IMR-90 (cell line): ENCODE data around the gene LCN10. TPM values are rescaled to one million over a fixed set of nuclear protein-coding genes. Genes with fewer than 3 reads are reported as not detected.

Experiments used
- ATAC-seq: fragments of 200-7000 bp; cut with Tn5 transposase; 2 replicates; pipeline ENCODE4 v1.9.1; 2020; ENCODE audit warnings: low read depth, mild to moderate bottlenecking, moderate library complexity
- BruUV-seq: library from RNA; stranded (reverse); fragments of 400-500 nt; replicated peaks from 2 replicates; lab custom pipeline; 2021; lab: Mats Ljungman, UMichigan
- CTCF ChIA-PET: fragments of 300-600 bp; formaldehyde crosslinking; extraction: SDS; loops from one replicate; lab custom pipeline; 2021; ENCODE audit warnings: antibody characterized with exemption; lab: Yijun Ruan, JAX
- POLR2A ChIA-PET: fragments of 300-600 bp; sonication (Branson Sonifier 250); formaldehyde crosslinking; loops from one replicate; lab custom pipeline; 2022; ENCODE audit warnings: antibody characterized with exemption; ENCODE audit not compliant: unreplicated experiment; lab: Charles Lee
- DNase-seq: peaks from one replicate; pipeline ENCODE4 v3.0.0; 2013
- H2AFZ ChIP-seq: replicated peaks from 2 replicates; pipeline ENCODE3; 2013; ENCODE audit warnings: low read length, mild to moderate bottlenecking; ENCODE audit not compliant: poor library complexity
- H2AK5ac ChIP-seq: 2 replicates; pipeline ENCODE4 v1.6.1; 2013; ENCODE audit warnings: low read depth, low read length, inconsistent platforms
- H2AK9ac ChIP-seq: replicated peaks from 2 replicates; pipeline ENCODE3; 2013; ENCODE audit warnings: mild to moderate bottlenecking, low read depth, low read length, moderate library complexity; ENCODE audit not compliant: poor library complexity
- H2BK120ac ChIP-seq: 2 replicates; pipeline ENCODE4 v1.6.1; 2013; ENCODE audit warnings: low read depth, low read length, inconsistent platforms
- H2BK15ac ChIP-seq: 3 replicates; pipeline ENCODE4 v1.6.1; 2013; ENCODE audit warnings: low read depth, low read length, inconsistent platforms
- H2BK20ac ChIP-seq: 2 replicates; pipeline ENCODE4 v1.6.1; 2013; ENCODE audit warnings: low read depth, mild to moderate bottlenecking, inconsistent platforms, low read length, moderate library complexity
- H2BK5ac ChIP-seq: 2 replicates; pipeline ENCODE4 v1.6.1; 2013; ENCODE audit warnings: mild to moderate bottlenecking, low read depth, low read length, inconsistent platforms; ENCODE audit not compliant: poor library complexity, severe bottlenecking
- H3K14ac ChIP-seq: replicated peaks from 2 replicates; pipeline ENCODE4 v1.6.1; 2013; ENCODE audit warnings: low read depth, low read length, inconsistent platforms
- H3K18ac ChIP-seq: 2 replicates; pipeline ENCODE4 v1.6.1; 2013; ENCODE audit warnings: low read depth, low read length, control low read depth
- H3K23ac ChIP-seq: 2 replicates; pipeline ENCODE4 v1.6.1; 2013; ENCODE audit warnings: low read depth, low read length, inconsistent platforms
- H3K27ac ChIP-seq: 2 replicates; pipeline ENCODE4 v1.5.1; 2013; ENCODE audit warnings: mild to moderate bottlenecking, control low read depth, low read length; ENCODE audit not compliant: insufficient read depth
- H3K27me3 ChIP-seq: 2 replicates; pipeline ENCODE4 v1.6.1; 2013; ENCODE audit warnings: low read length; ENCODE audit not compliant: control insufficient read depth, insufficient read depth
- H3K36me3 ChIP-seq: 2 replicates; pipeline ENCODE4 v1.6.1; 2013; ENCODE audit warnings: low read length, mixed read lengths; ENCODE audit not compliant: control insufficient read depth, insufficient read depth
- H3K4ac ChIP-seq: 2 replicates; pipeline ENCODE4 v1.6.1; 2013; ENCODE audit warnings: low read depth, low read length, inconsistent platforms
- H3K4me1 ChIP-seq: 2 replicates; pipeline ENCODE4 v1.6.1; 2013; ENCODE audit warnings: low read length, mixed read lengths; ENCODE audit not compliant: control insufficient read depth, insufficient read depth
- H3K4me2 ChIP-seq: 2 replicates; pipeline ENCODE4 v1.6.1; 2013; ENCODE audit warnings: low read depth, mild to moderate bottlenecking, control low read depth, low read length, moderate library complexity
- H3K4me3 ChIP-seq: 2 replicates; pipeline ENCODE4 v1.5.1; 2013; ENCODE audit warnings: low read depth, mild to moderate bottlenecking, control low read depth, low read length, moderate library complexity; ENCODE audit not compliant: insufficient read depth
- H3K56ac ChIP-seq: 2 replicates; pipeline ENCODE4 v1.6.1; 2013; ENCODE audit warnings: low read length, inconsistent platforms; ENCODE audit not compliant: insufficient read depth; ENCODE audit errors: extremely low read depth
- H3K79me1 ChIP-seq, 2 experiments: 2 replicates each; pipeline ENCODE4 v1.6.1; 2013; ENCODE audit warnings: low read length in 2 of 2, inconsistent platforms in 1 of 2, low read depth in 1 of 2
- H3K9ac ChIP-seq: 2 replicates; pipeline ENCODE4 v1.6.1; 2013; ENCODE audit warnings: low read depth, low read length, control low read depth
- H3K9me1 ChIP-seq: 2 replicates; pipeline ENCODE4 v1.6.1; 2013; ENCODE audit warnings: low read length, inconsistent platforms; ENCODE audit not compliant: insufficient read depth
- H3K9me3 ChIP-seq: 2 replicates; pipeline ENCODE4 v1.6.1; 2013; ENCODE audit warnings: low read length; ENCODE audit not compliant: control insufficient read depth, insufficient read depth
- H4K20me1 ChIP-seq: 2 replicates; pipeline ENCODE4 v1.6.1; 2013; ENCODE audit warnings: low read length, inconsistent platforms; ENCODE audit not compliant: insufficient read depth
- H4K5ac ChIP-seq: 2 replicates; pipeline ENCODE4 v1.6.1; 2013; ENCODE audit warnings: mild to moderate bottlenecking, low read depth, low read length, control low read depth
- H4K8ac ChIP-seq, 2 experiments: 2 replicates each; pipeline ENCODE4 v1.6.1; 2013; ENCODE audit warnings: low read depth in 2 of 2, low read length in 2 of 2, control low read depth in 1 of 2, inconsistent platforms in 1 of 2
- H4K91ac ChIP-seq: 2 replicates; pipeline ENCODE4 v1.6.1; 2013; ENCODE audit warnings: low read depth, low read length, inconsistent platforms; ENCODE audit not compliant: insufficient read depth
- BHLHE40 ChIP-seq: fragments of 150-350 bp; IDR thresholded peaks from 2 replicates; pipeline ENCODE4 v1.6.1; 2016; ENCODE audit warnings: mild to moderate bottlenecking, low read depth, low read length
- CEBPB ChIP-seq: IDR thresholded peaks from 2 replicates; pipeline ENCODE4 v1.6.1; 2012; ENCODE audit warnings: low read depth, low read length, improper control_type of control experiment
- MAZ ChIP-seq: IDR thresholded peaks from 2 replicates; pipeline ENCODE4 v1.6.1; 2012; ENCODE audit warnings: low read depth, mild to moderate bottlenecking, low read length, improper control_type of control experiment, moderate library complexity, borderline replicate concordance
- MXI1 ChIP-seq: IDR thresholded peaks from 2 replicates; pipeline ENCODE4 v1.6.1; 2012; ENCODE audit warnings: low read depth, mild to moderate bottlenecking, low read length, moderate library complexity, borderline replicate concordance
- POLR2A ChIP-seq: IDR thresholded peaks from 2 replicates; pipeline ENCODE4 v1.6.1; 2012; ENCODE audit warnings: mild to moderate bottlenecking, low read depth, low read length
- SMC3 ChIP-seq: fragments of 150-350 bp; IDR thresholded peaks from 2 replicates; pipeline ENCODE4 v1.6.1; 2016; ENCODE audit warnings: low read depth, mild to moderate bottlenecking, antibody characterized with exemption, low read length, moderate library complexity
- WGBS, 2 experiments: methylation state at CpG; one replicate each; pipeline versions ENCODE4 v1.1.5 to v1.1.7; 2013; ENCODE audit warnings: missing lambda C conversion rate in 2 of 2; ENCODE audit not compliant: insufficient read length in 1 of 2; ENCODE audit errors: extremely low coverage in 2 of 2; 5-methylcytosine and 5-hydroxymethylcytosine counted together
- dilution Hi-C: fragments of 300-500 bp; cut with HindIII; formaldehyde crosslinking; loops from one replicate; pipeline ENCODE4 v1.14.3; 2018; ENCODE audit warnings: low sequenced_read_pairs; ENCODE audit not compliant: unreplicated experiment
- in situ Hi-C: fragments of 300-500 bp; cut with MboI; formaldehyde crosslinking; loops from 3 replicates; pipeline ENCODE4 v1.14.3; 2019; ENCODE audit warnings: low sequenced_read_pairs, inconsistent platforms, mixed read lengths
- intact Hi-C: fragments of 100-400 bp; cut with micrococcal nuclease; formaldehyde crosslinking; loops from 2 replicates; pipeline ENCODE4 v1.10.0; 2022
- polyA plus RNA-seq, 3 experiments: library from polyadenylated mRNA; depleted of rRNA; stranded (reverse); fragments of >200 nt; gene quantifications; 2 replicates each; pipeline ENCODE4 v1.2.3, GENCODE V29; 2012; ENCODE audit warnings: low replicate concordance in 1 of 3
- total RNA-seq: library from RNA; depleted of rRNA; stranded (reverse); fragments of >200 nt; gene quantifications from 2 replicates; pipeline ENCODE4 v1.2.3, GENCODE V29; 2012
- TF ChIP-seq, protein P1 (sequence below): fragments of 150-350 bp; IDR thresholded peaks from 2 replicates; pipeline ENCODE4 v1.6.1; 2017; ENCODE audit warnings: mild to moderate bottlenecking, antibody characterized with exemption, low read length, low read depth
- TF ChIP-seq, protein P2 (sequence below): conservative IDR thresholded peaks from 2 replicates; pipeline ENCODE4 v1.5.1; 2012; ENCODE audit warnings: mild to moderate bottlenecking, low read depth, low read length, improper control_type of control experiment

The LCN10 gene
- total and polyA plus RNA-seq, 2 of the 4 experiments (the other 2 are of a cell fraction), result not detected

DNA sequence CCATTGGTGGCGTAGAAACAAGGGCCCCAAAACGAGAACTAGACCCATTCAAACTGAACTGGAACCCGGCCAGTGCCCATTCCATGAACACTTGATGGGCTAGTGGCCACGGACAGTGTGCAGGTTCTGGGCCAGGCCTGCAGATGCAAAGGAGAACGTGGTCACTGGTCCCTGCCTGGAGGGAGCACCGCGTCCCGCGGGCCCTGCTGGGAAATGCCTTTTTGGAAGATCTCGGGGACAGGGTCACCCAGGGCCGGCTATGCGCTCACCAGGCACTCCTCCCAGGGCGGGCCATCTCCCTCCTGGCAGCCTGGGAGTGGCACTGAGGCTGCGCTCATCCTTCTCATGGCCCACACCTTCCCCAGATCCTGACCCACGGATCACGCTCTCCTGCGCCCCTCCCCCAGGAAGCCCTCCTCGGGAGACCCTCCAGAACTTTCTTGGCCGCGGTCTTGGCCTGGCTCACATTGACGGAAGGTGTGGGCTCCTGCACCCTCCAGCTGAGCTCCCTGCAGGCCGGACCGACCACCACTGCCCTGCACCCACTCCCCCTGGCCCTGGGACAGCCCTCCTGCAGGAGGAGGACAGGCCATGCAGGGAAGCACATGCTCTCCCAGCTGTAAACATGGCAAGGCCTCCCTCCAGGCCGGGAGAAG is 33.2 kb downstream of the LCN10 start:
- TF ChIP-seq MAZ, result no peak
- TF ChIP-seq SMC3, result no peak
- TF ChIP-seq BHLHE40, result no peak
- TF ChIP-seq, protein P1, sequence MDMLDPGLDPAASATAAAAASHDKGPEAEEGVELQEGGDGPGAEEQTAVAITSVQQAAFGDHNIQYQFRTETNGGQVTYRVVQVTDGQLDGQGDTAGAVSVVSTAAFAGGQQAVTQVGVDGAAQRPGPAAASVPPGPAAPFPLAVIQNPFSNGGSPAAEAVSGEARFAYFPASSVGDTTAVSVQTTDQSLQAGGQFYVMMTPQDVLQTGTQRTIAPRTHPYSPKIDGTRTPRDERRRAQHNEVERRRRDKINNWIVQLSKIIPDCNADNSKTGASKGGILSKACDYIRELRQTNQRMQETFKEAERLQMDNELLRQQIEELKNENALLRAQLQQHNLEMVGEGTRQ, result no peak
- TF ChIP-seq POLR2A, result no peak
- TF ChIP-seq CEBPB, result no peak
- no peak for TF ChIP-seq MXI1
- TF ChIP-seq, protein P2, sequence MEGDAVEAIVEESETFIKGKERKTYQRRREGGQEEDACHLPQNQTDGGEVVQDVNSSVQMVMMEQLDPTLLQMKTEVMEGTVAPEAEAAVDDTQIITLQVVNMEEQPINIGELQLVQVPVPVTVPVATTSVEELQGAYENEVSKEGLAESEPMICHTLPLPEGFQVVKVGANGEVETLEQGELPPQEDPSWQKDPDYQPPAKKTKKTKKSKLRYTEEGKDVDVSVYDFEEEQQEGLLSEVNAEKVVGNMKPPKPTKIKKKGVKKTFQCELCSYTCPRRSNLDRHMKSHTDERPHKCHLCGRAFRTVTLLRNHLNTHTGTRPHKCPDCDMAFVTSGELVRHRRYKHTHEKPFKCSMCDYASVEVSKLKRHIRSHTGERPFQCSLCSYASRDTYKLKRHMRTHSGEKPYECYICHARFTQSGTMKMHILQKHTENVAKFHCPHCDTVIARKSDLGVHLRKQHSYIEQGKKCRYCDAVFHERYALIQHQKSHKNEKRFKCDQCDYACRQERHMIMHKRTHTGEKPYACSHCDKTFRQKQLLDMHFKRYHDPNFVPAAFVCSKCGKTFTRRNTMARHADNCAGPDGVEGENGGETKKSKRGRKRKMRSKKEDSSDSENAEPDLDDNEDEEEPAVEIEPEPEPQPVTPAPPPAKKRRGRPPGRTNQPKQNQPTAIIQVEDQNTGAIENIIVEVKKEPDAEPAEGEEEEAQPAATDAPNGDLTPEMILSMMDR, result no peak
- H3K4ac ChIP-seq, result no peak overlapping the region
- ATAC-seq (no peak), DNase-seq (no peak)
- no peak overlapping the region for H4K91ac ChIP-seq
- no peaks in the 10 kb centered on the region for H3K9me1 ChIP-seq
- H2BK120ac ChIP-seq, result no peak overlapping the region
- H3K79me1 ChIP-seq, result no peaks in the 10 kb centered on the region
- H3K27me3 ChIP-seq, result peaks cover 17% of the 10 kb centered on the region
- dilution Hi-C loops (no loop called here), in situ Hi-C loops (no loop called here), intact Hi-C loops (no loop called here)
- no peak overlapping the region for H4K8ac ChIP-seq
- no peak overlapping the region for H3K9ac ChIP-seq
- H4K20me1 ChIP-seq, result no peaks in the 10 kb centered on the region
- no peak overlapping the region for H3K14ac ChIP-seq
- H3K4me1 ChIP-seq, result peaks cover 1% of the 10 kb centered on the region; the same call in 1 of the 2 replicates
- H3K36me3 ChIP-seq, result no peaks in the 10 kb centered on the region
- no peak overlapping the region for H3K23ac ChIP-seq
- H3K9me3 ChIP-seq, result no peaks in the 10 kb centered on the region
- H3K4me2 ChIP-seq, result no peak overlapping the region
- ChIA-PET CTCF (no interaction called here), POLR2A (no interaction called here)
- H4K5ac ChIP-seq, result no peak overlapping the region
- H2BK15ac ChIP-seq, result no peak overlapping the region
- H3K27ac ChIP-seq, result no peak overlapping the region
- WGBS, 2 experiments, result 85% methylated on average over 11 of the region's 24 CpGs; no CpG with 5 or more reads in 1 of the 2 experiments
- no peak overlapping the region for H3K56ac ChIP-seq
- H2BK20ac ChIP-seq, result no peak overlapping the region
- peak overlapping the region; percentile 23 for H2AFZ ChIP-seq
- no peak overlapping the region for H3K18ac ChIP-seq
- no TSS peak for BruUV-seq
- no peak overlapping the region for H2AK5ac ChIP-seq
- no peak overlapping the region for H3K4me3 ChIP-seq
- H2BK5ac ChIP-seq, result no peak overlapping the region
- H2AK9ac ChIP-seq, result no peak overlapping the region
